GM12874 (cell line): ENCODE results near the gene ING1.

Experiments
- CTCF ChIP-seq: IDR thresholded peaks from 2 replicates; pipeline ENCODE4 v1.5.1; 2011; ENCODE audit warnings: low read depth, mild to moderate bottlenecking, control low read depth, low read length, moderate library complexity; ENCODE audit not compliant: insufficient read depth

ING1 gene

GRCh38 chr13:110758195-110758805 is 44.8 kb downstream of the ING1 start:
- TF ChIP-seq CTCF = no peak

- no peak for TF ChIP-seq CTCF
Measured at GRCh38 chr13:110759710-110760109, 46.2 kb downstream of the ING1 start.

GRCh38 chr13:110760611-110761010 is 47.1 kb downstream of the ING1 start:
- TF ChIP-seq CTCF = no peak

DNA sequence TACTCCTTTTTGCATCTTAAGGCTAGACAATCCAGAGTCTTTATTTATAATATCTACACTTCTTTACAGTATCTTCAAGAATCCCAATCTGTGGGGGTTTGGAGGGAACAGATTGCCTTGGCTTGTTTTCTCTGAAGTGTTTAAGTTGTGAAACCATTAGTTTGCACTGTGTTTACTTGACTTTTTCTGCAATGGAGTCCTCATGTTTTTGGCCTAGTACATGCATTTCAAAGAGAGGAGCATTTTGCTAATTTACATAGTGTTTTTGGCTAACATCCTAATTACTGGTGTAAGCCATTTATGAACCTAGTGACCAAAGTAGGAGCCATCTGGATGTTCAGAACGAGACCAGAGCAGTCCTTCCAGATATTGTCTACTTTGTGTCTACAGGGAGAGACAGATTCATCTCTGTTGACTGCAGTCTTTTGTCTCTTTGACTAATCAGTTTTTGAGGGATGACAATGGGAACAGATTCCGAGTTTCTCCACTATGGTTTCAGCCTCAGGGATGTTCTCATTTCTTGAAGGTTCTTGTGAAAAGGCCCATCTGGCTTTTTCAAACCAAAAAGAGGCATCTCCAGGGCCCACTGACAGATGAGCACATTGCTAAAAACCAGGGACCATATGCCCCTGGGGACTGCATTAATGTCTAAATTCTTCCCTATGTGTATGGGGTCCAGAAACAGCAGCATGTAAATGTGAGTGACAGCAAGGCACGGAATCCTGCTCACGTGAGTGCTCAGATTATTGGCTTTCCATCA is 53.4 kb downstream of the ING1 start:
- no peak for TF ChIP-seq CTCF

GRCh38 chr13:110767476-110767875 is 54.0 kb downstream of the ING1 start:
- TF ChIP-seq CTCF = no peak

DNA sequence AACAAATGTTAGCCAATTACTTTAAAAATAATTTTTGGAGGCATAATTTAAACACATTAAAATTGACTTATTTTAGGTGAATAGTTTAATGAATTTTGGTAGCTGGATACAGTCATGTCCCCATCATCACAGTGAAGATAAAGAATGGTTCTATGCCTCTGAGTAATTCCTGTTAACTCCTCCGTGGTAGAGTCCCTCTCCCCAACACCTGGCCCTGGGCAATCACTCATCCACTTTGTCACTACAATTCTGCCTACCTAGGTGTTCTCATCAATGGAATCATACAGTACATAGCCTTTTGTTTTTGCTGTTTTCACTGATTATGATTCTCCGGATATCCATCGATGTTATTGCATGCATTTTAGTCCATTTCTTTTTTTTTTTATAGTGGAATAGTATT is 55.6 kb downstream of the ING1 start:
- no peak for TF ChIP-seq CTCF

DNA sequence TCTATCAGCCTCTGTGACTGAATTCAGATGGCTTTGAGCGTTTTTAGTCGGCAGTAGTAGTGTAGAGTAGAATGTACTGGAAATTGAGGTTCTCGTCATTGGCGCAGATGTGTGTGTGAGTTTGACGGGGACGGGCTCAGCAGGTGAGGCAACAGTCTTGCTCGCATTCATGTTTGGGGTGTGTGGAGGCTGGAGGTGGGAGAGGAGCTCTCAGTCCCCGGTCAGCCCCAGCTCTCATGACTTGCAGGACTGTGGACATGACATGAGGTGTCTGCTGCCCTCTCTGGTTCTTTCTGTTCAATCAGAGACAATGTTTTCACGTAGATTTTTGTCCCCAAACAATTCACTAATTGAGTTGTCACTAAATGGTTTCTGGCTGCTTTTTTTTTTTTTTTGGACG is 57.2 kb downstream of the ING1 start:
- TF ChIP-seq CTCF = no peak
